CD14-positive monocyte (primary cell): Measurements from ENCODE around the gene ITGA7. TPM values are rescaled to one million over a fixed set of nuclear protein-coding genes. Genes with fewer than 3 reads are reported as not detected.

Source experiments
- DNase-seq, 3 donors: peaks; one replicate each; pipeline ENCODE4 v3.0.0-alpha.2; 2011 to 2022
- H2AFZ ChIP-seq: 2 replicates; pipeline ENCODE4 v1.6.0; 2012; ENCODE audit warnings: mild to moderate bottlenecking, low read depth, low read length, inconsistent platforms; ENCODE audit not compliant: insufficient read depth, poor library complexity, severe bottlenecking
- H3K27ac ChIP-seq, 2 donors: 1 replicate in 1 of 2; 2 replicates in 1 of 2; pipeline ENCODE4 v1.5.1; 2012 to 2013; ENCODE audit warnings: low read length in 2 of 2, control low read depth in 1 of 2, inconsistent platforms in 1 of 2, low read depth in 1 of 2, mild to moderate bottlenecking in 1 of 2
- H3K27me3 ChIP-seq, 2 donors: one replicate each; pipeline versions ENCODE4 v1.6.0 to v1.6.1; 2011 to 2013; ENCODE audit warnings: low read length in 2 of 2; ENCODE audit not compliant: control insufficient read depth in 2 of 2, insufficient read depth in 2 of 2
- H3K36me3 ChIP-seq, 2 donors: replicated peaks in 1 of 2; 1 replicate in 1 of 2; 2 replicates in 1 of 2; pipeline versions ENCODE4 v1.5.1 to v1.6.1; 2012 to 2013; ENCODE audit warnings: low read length in 2 of 2, control low read depth in 1 of 2, inconsistent platforms in 1 of 2, mild to moderate bottlenecking in 1 of 2; ENCODE audit not compliant: insufficient read depth in 2 of 2, control insufficient read depth in 1 of 2
- H3K4me1 ChIP-seq, 2 donors: 1 replicate in 1 of 2; 2 replicates in 1 of 2; pipeline versions ENCODE4 v1.5.1 to v1.6.1; 2012 to 2013; ENCODE audit warnings: low read length in 2 of 2, control low read depth in 1 of 2, inconsistent platforms in 1 of 2, mild to moderate bottlenecking in 1 of 2, moderate library complexity in 1 of 2; ENCODE audit not compliant: insufficient read depth in 2 of 2, control insufficient read depth in 1 of 2
- H3K4me2 ChIP-seq: replicated peaks from 2 replicates; pipeline ENCODE3; 2012; ENCODE audit warnings: low read length, moderate library complexity, mild to moderate bottlenecking; ENCODE audit not compliant: poor library complexity, severe bottlenecking; ENCODE audit errors: extremely low read depth
- H3K4me3 ChIP-seq, 3 experiments: fragments of 200-600 bp in 1 of 3; sonication (generic) in 1 of 3; replicated peaks in 1 of 3; 1 replicate in 2 of 3; 2 replicates in 1 of 3; pipeline ENCODE4 v1.5.1; 2011 to 2013; ENCODE audit warnings: low read length in 3 of 3, mild to moderate bottlenecking in 3 of 3, control low read depth in 2 of 3, low read depth in 2 of 3, inconsistent platforms in 1 of 3, moderate library complexity in 1 of 3
- H3K79me2 ChIP-seq: 2 replicates; pipeline ENCODE4 v1.6.0; 2012; ENCODE audit warnings: mild to moderate bottlenecking, control low read depth, inconsistent platforms, low read length, moderate library complexity; ENCODE audit not compliant: insufficient read depth
- H3K9ac ChIP-seq: 2 replicates; pipeline ENCODE4 v1.6.0; 2017; ENCODE audit warnings: low read length, mild to moderate bottlenecking; ENCODE audit not compliant: insufficient read depth, poor library complexity, severe bottlenecking
- H3K9me3 ChIP-seq, 2 donors: replicated peaks in 1 of 2; 1 replicate in 1 of 2; 2 replicates in 1 of 2; pipeline versions ENCODE4 v1.5.1 to v1.6.1; 2012 to 2013; ENCODE audit warnings: low read length in 2 of 2, control low read depth in 1 of 2; ENCODE audit not compliant: control insufficient read depth in 1 of 2, insufficient read depth in 1 of 2
- H4K20me1 ChIP-seq: 2 replicates; pipeline ENCODE4 v1.6.0; 2012; ENCODE audit warnings: mild to moderate bottlenecking, low read length, control low read depth, moderate library complexity; ENCODE audit not compliant: insufficient read depth
- H3K27ac Mint-ChIP-seq, 7 donors: one replicate each; pipeline ENCODE4 v1.8.0; 2020; ENCODE audit warnings: mild to moderate bottlenecking in 7 of 7, mixed read lengths in 7 of 7, moderate library complexity in 6 of 7, inconsistent platforms in 2 of 7
- H3K27me3 Mint-ChIP-seq, 3 donors: one replicate each; pipeline ENCODE4 v1.8.0; 2021 to 2022; ENCODE audit warnings: low read depth in 3 of 3, mild to moderate bottlenecking in 3 of 3, mixed read lengths in 3 of 3, moderate library complexity in 3 of 3, inconsistent platforms in 1 of 3
- H3K36me3 Mint-ChIP-seq, 2 donors: one replicate each; pipeline ENCODE4 v1.8.0; 2020; ENCODE audit warnings: mixed read lengths in 2 of 2, inconsistent platforms in 1 of 2, mild to moderate bottlenecking in 1 of 2
- H3K4me1 Mint-ChIP-seq: one replicate; pipeline ENCODE4 v1.8.0; 2020; ENCODE audit warnings: mild to moderate bottlenecking, mixed read lengths
- H3K4me3 Mint-ChIP-seq, 2 donors: one replicate each; pipeline ENCODE4 v1.8.0; 2020; ENCODE audit warnings: mild to moderate bottlenecking in 2 of 2, mixed read lengths in 2 of 2, moderate library complexity in 1 of 2
- H3K9me3 Mint-ChIP-seq, 7 donors: one replicate each; pipeline ENCODE4 v1.8.0; 2020 to 2022; ENCODE audit warnings: mixed read lengths in 7 of 7, mild to moderate bottlenecking in 6 of 7, moderate library complexity in 6 of 7, inconsistent platforms in 2 of 7
- CTCF ChIP-seq: fragments of 200-600 bp; IDR thresholded peaks from one replicate; pipeline ENCODE4 v1.8.0; 2022; ENCODE audit warnings: antibody characterized with exemption, mild to moderate bottlenecking
- WGBS: methylation state at CpG from one replicate; pipeline ENCODE4 v1.1.5; 2013; ENCODE audit warnings: missing lambda C conversion rate; ENCODE audit not compliant: insufficient coverage; 5-methylcytosine and 5-hydroxymethylcytosine counted together
- intact Hi-C, 2 donors: fragments of 100-400 bp; cut with micrococcal nuclease; formaldehyde crosslinking; loops; one replicate each; pipeline versions ENCODE4 v1.15.0 to v1.15.1; 2023
- polyA plus RNA-seq, 3 donors: library from polyadenylated mRNA; depleted of rRNA in 1 of 3; unstranded in 2 of 3; stranded (reverse) in 1 of 3; fragments of 300-500 nt in 2 of 3; fragments of >200 nt in 1 of 3; fragmentation: Illumina TruSeq in 2 of 3; gene quantifications; 1 replicate in 2 of 3; 2 replicates in 1 of 3; pipeline ENCODE4 v1.2.3, GENCODE V29; 2012 to 2021

The ITGA7 gene
- polyA plus RNA-seq, 3 donors = 0.23 to 3.3 (median 0.55) TPM

GRCh38 chr12:55671746-55672145, 36.0 kb downstream of the ITGA7 start:
- Histone ChIP-seq H3K4me1 (peaks cover 48 to 69% of the 10 kb centered on the region in 2 donors), H3K79me2 (no peaks in the 10 kb centered on the region), H3K9me3 (no peaks in the 10 kb centered on the region), H3K27me3 (no peaks in the 10 kb centered on the region), H2AFZ (no peak overlapping the region), H3K9ac (no peak overlapping the region), H3K27ac (no peak overlapping the region), H3K4me3 (no peak overlapping the region), H3K36me3 (no peaks in the 10 kb centered on the region), H3K4me2 (no peak overlapping the region), H4K20me1 (no peaks in the 10 kb centered on the region)
- intact Hi-C loops = no loop called here
- H3K27ac Mint-ChIP-seq = no peak overlapping the region
- H3K9me3 Mint-ChIP-seq = peaks cover 0 to 11% (median 3%) of the 10 kb centered on the region in 7 donors
- 68% methylated on average over 4 of the region's 4 CpGs for WGBS
- no peak for DNase-seq
- no peak for TF ChIP-seq CTCF
- H3K4me3 Mint-ChIP-seq = no peak overlapping the region
- peaks cover 0 to 2% of the 10 kb centered on the region in 2 donors for H3K36me3 Mint-ChIP-seq
- peaks cover 62% of the 10 kb centered on the region for H3K4me1 Mint-ChIP-seq
- peaks cover 0 to 4% (median 3%) of the 10 kb centered on the region in 3 donors for H3K27me3 Mint-ChIP-seq

DNA sequence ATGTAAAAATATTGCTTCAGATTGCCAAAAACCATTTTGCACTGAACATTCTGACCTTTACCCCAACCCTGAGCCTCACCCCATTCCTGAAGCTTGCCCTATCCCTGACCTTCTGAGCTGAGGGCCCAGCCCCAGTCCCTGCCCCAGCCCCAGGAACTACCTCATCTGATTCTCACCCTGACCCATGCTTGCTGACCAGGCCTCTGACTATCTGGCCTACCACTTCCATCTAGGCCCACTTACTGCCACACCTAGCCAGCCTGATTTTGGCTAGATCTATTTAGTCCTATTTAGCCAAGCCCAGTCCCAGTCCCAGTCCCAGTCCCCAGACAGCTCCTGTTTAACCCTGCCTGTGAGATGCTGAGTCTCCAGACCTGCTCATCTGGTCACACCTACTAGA, 37.4 kb downstream of the ITGA7 start:
- Histone ChIP-seq H3K27ac (no peak overlapping the region), H2AFZ (no peak overlapping the region), H3K4me2 (no peak overlapping the region), H3K79me2 (no peaks in the 10 kb centered on the region), H3K9me3 (no peaks in the 10 kb centered on the region), H3K9ac (no peak overlapping the region), H4K20me1 (no peaks in the 10 kb centered on the region), H3K4me1 (peaks cover 38 to 58% of the 10 kb centered on the region in 2 donors), H3K4me3 (no peak overlapping the region), H3K36me3 (no peaks in the 10 kb centered on the region), H3K27me3 (no peaks in the 10 kb centered on the region)
- intact Hi-C loops = no loop called here
- H3K36me3 Mint-ChIP-seq = peaks cover 0 to 2% of the 10 kb centered on the region in 2 donors
- no peak overlapping the region for H3K4me3 Mint-ChIP-seq
- no peak for DNase-seq
- H3K4me1 Mint-ChIP-seq = peaks cover 53% of the 10 kb centered on the region
- H3K27ac Mint-ChIP-seq = peak overlapping the region in 4 of 7 donors; percentile 8 to 65 (median 32)
- no peak for TF ChIP-seq CTCF
- H3K27me3 Mint-ChIP-seq = peaks cover 0 to 3% (median 3%) of the 10 kb centered on the region in 3 donors
- H3K9me3 Mint-ChIP-seq = peaks cover 0 to 6% (median 0%) of the 10 kb centered on the region in 7 donors
